Kidney tubule cell (primary cell): ENCODE measurements around the gene P2RY2.

ENCODE experiments used
- DNase-seq: peaks from one replicate; pipeline ENCODE4 v3.0.0-alpha.2; 2018; ENCODE audit warnings: low spot score

Gene P2RY2

DNA sequence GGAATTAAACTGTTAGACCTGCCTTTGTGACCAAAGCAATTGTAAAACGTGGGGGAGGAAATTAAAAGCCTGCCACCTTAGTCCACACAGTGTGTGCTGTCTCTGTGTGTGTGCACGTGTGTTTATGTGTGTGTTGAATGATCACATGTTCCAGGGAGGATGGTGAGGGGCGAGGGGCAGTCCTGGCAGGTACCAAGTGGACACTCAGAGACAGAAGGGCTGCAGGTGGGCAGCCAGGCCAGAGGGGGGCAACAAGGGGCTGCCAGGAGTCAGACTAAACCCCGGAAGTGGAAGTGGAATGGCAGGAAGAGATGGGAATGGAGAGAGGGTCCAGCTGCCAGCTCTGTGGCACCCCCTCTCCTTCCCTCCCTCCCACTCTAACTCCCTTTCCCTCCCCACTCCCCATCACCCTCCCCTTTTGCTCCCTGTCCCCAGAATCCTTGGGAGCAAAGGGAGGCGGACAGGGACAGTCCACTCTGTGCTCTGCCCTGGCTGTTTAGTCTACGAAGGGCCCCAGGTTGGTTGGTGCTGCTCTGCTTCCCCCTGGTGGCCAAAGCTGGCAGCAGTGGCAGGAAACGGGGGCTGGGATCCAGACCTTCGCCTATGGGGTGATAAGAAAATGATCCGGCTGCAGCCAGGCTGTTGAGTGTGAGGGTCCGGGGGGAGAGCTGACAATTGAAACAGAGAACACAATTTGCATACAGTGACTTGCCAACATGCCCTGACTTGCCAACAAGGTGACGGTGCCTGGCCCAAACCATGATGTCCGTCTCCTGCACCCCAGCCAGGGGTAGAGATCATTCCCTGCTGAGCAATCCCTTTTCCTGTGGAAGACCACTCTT, 24.4 kb downstream of the P2RY2 start:
- peak; percentile 81 for DNase-seq

DNA sequence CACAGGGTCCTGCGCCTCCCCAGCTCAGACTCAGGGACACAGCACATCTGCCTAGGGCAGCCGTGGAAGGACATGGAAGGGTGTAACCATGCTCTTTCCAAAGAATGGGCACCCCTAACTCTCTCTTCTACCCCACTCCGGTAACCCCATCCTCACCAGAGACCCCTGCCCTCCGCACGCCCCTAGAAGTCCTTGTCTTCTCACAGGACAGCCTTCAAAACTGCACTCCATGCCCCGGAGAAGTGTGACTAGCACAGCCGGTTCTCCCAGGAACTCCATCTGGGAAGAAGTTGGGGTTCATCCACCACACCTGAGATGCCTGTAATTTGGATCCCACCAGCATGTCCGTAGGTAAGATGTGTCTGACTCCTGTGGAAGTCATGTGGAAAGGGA, 25.0 kb downstream of the P2RY2 start:
- DNase-seq = no peak

DNA sequence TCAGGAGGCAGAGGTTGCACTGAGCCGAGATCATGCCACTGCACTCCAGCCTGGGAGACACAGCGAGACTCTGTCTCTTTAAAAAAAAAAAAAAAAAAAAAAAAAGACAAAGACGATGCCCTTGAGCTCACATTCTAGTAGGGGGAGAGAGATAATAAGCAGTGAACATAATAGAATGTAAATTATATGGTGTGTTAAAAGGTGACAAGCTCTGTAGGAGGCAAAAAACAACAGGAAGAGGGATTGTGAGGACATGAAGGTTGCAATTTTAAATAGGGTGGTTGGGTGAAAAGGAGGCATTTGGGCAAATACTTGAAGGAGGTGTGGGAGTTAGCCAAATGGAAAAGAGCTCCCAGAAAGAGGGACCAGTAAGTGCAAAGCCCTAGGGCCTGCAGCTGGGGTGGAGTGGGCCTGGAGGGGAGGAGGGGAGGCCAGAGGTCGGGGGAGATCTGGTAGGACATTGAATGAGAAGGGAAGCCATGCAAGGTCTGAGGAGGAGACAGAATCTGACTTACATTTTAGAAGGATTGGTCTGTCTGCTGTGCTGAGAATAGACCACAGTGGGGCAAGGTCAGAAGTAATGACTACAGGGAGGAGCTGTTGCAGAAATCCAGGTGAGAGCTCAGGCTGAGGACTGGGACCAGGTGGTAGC, 26.6 kb downstream of the P2RY2 start:
- DNase-seq = no peak

DNA sequence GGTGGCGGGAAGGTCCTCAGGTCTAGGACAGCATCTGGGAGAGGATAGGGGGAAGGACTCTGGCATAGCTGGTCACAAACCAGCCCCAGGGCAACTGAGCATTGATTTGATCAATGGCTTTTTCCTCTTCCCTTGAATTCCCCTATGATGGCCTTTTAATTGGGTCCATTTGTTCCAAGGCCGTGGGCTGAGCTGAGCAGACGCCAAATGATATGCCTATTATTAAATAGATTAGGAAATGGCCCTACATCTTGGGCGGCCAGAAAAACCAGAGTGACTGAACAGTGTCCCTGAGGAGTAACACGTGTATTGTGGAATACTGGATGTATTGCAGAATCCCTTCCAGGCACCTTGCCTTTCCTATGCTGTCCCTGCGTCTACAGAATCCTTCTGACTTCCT, 27.4 kb downstream of the P2RY2 start:
- DNase-seq = no peak

DNA sequence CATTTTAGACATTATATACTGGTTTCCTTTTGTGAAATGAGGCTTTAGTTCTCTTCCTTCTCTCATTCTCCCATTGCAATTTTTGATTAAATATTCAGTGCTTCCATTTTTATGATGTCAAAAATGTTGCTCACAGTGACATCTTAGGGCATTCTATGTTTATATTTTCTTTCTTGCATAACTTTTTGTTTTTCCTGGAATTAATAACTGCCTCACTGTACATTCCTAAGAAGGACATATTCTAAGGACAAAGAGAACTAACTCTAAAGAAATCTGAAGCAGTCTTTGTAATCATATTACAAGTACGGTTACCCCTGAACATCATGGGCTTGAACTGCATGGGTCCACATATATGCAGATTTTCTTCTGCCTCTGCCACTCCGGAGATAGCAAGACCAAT, 28.2 kb downstream of the P2RY2 start:
- no peak for DNase-seq

DNA sequence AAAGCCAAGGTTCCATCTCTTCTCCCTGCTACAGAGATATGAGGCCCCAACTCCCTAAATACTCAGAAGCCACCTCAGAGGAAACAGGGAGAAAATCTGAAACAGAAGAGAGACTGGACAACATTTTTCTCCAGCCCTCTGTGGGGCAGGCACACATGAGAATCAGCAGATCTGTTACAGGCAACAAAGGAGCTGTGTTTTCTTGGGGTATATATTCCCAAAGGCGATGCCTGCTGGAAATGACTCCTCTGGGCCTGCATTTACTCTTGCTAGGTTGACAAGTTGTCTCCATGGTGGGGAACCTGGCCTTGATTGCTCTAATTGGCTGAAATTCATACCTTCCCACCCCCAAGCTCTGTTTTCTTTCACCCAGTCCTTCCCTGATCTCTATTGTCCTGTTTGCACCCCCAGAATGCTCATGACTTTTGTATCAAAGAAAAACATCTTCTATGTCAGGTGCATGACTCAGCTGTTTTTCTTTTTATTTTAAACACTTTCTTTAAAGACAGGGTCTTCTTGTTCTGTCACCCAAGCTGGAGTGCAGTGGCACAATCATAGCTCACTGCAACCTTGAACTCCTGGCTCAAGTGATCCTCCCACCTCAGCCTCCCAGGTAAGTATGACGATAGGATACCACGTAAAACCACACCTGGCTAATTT, 30.6 kb downstream of the P2RY2 start:
- no peak for DNase-seq

DNA sequence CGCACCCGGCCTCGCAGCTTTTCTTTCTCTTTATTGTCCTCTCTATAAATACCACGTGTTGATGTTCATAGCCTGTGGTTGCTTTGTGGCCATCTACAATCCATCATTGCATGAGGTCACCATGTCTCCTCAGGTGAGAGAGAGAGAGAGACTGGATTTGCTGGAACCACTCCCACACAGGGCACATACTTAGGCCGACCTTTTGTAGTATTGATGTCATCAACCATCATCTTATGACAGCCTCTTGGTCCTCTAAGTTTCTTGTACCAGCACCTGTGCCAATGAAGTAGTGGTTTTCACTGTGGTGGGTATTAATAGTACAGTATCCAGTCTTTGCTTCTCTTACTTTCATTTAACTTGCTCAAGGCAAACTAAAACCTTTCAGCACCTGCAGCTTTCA, 31.2 kb downstream of the P2RY2 start:
- peak; percentile 92 for DNase-seq

DNA sequence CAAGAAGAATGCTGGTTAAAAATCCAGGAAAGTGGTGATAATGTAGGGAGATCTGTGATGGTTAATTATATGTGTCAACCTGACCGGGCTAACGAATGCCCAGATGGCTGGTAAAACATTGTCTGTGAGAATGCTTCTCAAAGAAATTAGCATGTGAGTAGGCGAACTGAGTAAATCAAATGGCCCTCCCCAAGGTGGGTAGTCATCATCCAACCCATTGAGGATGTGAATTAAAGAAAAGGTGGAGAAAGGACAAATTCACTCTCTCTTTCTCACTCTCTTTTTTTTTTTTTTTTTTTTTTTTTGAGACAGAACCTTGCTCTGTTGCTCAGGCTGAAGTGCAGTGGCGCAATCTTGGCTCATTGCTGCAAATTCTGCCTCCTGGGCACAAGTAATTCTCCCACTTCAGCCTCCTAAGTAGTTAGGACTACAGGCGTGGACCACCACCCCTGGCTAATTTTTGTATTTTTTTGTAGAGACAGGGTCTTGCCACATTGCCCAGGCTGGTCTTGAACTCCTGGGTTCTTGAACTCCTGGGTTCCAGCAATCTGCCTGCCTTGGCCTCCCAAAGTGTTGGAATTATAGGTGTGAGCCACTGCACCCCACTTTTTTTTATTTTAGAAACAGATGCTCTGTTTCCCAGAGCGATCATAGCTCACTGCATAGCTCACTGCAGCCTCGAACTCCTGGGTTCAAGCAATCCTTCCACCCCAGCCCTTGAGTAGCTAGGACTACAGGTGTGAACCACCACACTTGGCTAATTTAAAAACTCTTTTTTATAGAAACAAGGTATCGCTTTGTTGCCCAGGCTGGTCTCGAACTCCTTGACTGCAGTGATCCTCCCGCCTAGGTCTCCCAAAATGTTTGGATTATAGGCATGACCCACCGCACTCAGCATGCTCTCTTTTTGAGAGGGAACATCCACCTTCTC, 32.0 kb downstream of the P2RY2 start:
- DNase-seq = peak; percentile 63

DNA sequence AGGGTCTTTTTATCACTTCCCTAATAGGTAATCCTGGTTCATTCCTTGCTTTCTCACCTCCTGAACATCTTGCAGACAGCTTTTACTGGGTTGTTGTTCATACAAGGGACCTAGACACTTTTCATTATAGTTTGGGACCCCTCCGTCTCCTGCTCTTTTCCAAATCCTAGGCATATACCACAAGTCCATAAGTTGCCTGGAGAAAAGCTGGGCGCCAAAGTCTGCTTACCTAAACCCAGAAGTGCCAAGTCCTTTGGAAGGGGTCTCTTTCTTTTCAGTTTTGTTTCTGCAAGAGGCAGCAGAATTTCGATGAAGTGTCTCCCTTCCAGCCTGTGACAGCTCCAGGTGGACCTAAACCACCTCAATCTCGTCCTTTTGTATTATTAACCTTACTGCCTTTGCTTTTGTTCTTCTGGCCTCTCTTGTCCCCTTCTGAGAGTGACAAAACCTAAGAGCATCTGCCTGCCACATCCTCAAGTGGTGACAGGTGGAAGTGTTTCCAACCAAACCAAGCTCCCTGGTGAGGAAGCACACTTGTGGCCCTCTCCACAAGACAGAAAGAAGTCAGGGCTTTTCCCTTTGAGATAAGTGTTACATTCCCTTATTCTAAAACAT, 34.6 kb downstream of the P2RY2 start:
- peak; percentile 30 for DNase-seq

DNA sequence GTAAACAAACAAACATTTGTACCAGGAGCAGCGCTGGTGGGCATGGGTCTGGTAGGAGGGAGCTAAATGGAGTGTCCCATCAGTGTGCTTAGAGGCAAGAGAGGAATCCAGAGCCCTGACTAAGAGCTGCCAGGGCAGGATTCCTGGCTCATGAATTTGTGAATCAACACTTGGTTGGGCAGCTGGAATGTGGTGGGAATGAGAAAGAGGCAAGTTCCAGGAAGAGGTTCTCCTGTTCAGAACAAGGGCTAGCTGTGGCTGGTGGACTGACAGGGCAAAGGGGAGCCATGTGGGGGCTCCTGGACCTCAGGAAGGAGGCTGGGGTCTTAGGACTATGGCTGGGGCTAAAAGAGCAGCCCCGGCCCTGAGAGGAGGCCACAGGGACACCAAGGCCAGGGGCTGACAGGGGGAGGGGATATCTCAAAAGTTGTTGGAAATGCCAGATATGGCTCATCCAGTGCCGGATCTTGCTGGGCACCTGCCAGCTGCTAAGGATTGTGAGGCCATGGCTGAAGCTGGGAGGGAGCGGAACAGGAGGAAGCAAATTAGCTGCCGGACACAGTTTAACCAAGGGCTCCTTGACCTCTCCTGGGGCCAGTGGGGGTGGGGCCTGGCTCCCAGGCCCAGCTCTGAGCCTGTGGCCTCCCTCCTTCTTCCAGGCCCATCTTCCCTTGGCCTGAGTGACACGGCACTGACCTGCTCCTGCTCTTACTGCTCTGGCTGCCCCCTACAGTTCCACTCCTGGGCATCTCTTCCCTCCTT, 39.4 kb downstream of the P2RY2 start:
- peak; percentile 99 for DNase-seq

DNA sequence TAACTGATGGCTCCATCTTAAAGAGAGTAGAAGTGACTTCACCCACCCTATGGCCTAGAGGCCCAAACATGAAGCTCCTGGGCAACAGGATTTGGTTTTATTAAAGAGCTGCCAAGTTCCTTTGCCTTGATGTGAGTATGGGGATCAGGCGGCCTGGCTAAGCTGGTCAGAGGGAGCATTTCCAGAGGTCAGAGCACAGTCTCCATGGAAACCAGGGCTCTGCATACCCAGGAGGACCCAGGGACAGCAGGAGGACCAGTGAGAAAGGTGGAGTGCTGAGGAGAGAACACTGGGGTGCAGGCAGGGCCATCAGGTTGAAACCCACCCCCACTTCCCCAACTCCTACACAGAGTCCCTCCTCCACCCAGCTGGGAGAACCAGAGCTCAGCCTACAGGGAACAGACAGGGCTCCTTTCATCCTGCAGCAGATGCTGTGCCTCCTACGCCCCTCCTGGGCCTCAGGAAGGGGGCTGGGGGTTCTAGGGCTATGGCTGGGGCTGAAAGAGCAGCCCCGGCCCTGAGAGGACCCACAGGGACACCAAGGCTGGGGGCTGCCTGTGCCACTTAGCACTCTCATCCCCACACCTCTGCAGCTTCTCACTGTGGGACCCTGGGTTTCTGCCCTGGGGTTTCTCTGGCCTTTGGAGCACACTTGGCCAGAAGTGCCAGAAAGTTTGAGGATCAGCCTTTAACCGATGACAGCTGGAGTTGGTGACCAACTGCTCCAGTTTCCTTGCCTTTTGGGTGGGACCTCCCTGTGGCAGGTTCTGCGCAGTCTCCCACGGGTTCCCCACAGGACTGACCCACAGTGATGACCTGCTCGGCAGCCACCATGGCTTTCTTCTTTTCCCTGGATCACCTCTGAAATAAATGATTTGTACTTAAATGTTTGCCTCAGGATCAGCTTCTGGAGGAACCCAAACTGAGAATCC, 40.3 kb downstream of the P2RY2 start:
- no peak for DNase-seq

DNA sequence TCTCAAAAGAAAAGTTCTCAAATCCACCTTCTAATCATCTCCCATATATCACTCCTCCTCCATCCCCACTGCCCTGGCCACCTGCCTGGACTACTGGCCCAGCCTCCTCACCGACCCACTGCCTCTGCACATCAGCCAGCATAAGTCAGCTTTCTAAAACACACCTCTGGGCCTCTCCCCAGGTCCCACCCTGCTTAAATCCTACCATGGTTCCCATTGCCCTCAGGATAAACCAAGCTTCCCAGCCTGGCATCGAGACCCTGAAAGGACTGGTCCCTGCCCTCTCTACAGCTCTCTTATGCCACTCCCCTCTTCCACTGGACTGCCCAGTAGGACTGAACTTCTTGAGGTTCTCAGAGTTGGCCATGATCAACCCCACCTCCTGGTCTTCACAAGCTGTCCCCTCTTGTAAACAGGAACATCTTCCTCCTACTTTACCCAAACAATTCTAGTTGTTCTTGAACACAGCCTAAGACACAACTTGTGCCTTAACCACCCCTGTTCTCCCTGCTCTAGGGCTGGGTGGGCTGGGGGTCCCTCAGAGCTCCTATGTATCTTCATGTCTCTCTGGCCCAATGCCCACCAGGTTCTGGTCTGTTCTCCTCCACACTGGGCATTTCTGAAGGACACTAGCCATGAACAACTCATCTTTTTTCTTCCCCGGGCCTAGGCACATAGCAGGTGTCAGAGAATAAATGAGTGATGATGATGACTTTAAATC, 41.5 kb downstream of the P2RY2 start:
- DNase-seq = no peak

DNA sequence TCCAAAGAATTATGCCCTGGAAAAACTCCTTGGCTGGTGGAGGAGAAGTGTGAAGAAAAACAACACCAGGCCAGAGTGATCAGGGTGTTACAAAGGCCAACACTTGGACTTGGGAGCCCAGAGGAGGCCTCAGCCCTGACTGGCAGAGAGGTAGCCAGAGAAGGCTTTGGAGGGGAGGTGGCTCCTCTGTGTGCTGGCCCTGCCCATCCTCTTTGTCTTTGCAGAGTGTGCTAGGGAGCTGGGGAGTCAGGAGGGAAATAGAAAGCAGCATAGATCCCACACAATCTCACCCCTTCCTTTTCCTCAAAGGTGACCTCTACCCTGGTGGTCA, 42.0 kb downstream of the P2RY2 start:
- no peak for DNase-seq

DNA sequence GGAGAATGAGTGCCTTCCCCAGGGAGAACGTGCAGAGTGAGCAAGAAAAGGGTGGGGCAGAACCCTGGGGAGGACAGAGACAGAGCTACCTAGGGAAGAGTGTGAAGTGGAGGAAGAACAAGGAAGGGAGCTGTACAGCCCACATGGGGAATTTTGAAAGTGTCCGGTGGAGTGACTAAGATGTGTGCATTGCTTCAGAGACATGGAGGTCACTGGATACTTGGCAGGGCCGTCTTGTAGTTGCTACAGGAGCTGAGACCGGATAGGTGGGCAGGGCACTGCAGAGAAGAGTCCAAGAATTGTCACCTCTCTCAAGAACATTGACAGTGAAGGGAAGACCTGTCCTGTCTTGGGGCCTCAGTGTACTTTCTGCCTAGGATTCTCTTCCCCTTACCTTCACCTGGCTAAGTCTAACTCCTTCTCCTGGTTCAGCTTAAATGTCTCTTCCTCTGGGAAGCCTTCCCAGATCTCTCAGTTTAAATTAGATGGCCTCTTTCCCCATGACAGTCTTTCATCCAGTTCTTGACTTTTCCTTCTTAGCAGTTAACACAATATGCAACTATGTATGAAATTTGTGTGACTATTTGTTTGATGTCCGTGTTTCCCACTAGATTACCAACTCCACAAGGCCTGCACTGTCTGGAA, 44.9 kb downstream of the P2RY2 start:
- DNase-seq = peak; percentile 59

DNA sequence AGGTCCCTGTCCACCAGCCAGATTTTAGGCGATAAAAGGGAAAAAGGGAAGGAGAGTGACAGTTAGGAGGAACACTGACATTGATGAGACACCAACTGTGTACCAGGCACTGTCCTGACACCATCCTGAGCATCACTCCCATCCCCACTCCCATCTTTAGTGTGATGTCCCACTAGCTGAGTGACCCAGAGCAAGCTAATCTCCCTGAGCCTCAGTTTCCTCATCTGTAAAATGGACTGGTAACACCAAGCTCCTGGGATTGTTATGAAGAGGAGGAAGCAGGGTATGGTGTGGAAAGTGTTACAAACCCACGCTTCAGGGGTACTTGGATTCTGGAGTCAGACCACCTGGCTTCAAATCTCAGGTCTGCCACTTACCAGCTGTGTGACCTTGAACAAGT, 45.6 kb downstream of the P2RY2 start:
- DNase-seq = no peak

DNA sequence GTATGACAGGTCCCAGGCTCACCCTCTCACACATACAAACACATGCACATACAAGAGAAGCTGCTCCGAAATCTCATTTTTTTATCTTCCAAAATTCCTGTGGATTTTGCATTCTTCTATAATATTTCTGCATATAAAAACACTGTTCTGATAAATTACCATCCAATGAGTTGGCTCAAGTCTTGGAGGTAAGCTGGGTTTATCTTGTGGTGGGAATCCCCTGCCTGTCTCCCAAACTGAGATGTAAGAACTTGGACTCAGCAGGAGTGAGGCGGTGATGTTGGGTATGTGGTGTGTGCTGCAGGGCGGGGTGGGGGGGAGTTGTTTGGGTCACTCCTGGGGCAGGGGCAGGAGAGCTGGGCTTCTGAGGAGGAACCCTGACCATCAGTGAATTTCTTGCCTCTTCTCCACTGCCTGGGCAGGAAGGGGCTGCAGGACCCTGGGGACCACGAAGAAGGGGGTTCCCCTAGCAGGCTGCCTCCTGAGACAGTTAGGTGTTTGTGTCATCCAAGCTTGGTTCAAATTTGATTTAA, 47.3 kb downstream of the P2RY2 start:
- no peak for DNase-seq

DNA sequence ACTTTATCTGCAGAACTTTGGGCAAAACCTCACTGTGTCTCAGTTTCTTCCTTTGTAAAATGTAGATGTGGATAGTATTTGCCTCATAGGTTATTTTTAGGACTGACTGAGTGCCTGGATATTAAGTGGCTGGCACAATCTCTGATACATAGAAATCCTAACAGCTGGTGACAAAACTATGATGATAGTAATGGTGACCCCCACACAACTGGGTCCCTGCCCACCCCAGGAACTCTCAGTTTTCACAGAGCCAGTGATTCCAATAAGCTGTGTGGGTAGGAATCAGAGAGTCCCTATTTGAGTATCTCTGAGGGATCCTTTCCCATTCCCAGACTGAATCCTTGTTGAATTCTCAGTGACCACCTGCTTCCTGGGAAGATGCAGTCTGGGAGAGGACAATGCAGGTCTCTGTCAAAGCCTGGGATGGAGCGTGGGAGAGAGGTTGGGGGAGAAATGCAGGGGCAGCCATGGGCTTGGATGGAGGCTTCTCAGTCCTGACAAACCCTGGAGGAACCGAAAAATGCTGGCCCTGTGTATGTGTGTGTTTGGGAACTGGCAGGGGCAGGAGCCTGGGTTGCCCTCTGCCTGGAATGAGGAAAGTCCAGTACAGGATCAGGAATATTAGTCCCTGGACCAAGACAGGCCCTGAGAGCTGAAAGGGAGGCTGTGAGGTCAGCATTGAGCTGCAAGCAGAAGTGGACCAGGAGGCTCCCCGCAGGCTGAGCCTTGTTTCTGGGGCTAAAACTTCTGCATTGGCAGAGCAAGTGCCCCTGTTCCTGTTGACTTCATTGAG, 48.0 kb downstream of the P2RY2 start:
- no peak for DNase-seq

DNA sequence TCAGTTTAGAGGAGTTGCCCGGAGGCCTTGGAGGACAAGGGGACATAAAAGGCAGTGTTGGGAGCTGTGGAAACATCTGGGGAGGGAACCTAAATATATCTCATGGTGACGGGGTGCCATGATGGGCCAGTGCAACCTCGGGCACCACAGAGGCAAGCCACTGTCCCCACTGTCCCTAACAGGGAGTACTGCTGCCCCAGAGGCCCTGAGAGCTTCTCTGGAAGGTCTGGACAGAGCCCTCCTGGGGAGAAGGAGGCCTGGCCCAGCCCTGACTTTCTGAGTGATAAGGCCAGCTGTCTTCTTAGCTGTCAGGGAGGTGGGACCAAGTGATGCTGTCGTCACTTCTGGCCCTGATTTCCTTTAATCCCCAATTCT, 48.6 kb downstream of the P2RY2 start:
- no peak for DNase-seq
